ENCODE measurements around the gene SLC44A5.

GRCh38 chr1:75492011-75492410 lies 118.9 kb downstream of the SLC44A5 start:
- TF ChIP-seq CTCF (IDR thresholded peaks at IDR 0.05) (no peak), POLR2A (IDR thresholded peaks at IDR 0.05) (no peak), POLR2AphosphoS5 (IDR thresholded peaks at IDR 0.05) (no peak)

All from stomach (tissue), 4 donors.